Keratinocyte (primary cell): ENCODE results near the gene COL9A3. TPM values are rescaled to one million over a fixed set of nuclear protein-coding genes. Genes with fewer than 3 reads are reported as not detected.

ENCODE experiments used
- DNase-seq: peaks from one replicate; pipeline ENCODE4 v3.0.0-alpha.2; 2011; ENCODE audit warnings: low read depth, missing footprints, low spot score
- FAIRE-seq: peaks from 2 replicates; lab custom pipeline; 2011; peaks lifted over from hg19 to GRCh38; lab: Jason Lieb, UNC
- H2AFZ ChIP-seq: 2 replicates; pipeline ENCODE4 v1.6.0; 2012; ENCODE audit warnings: low read length, control low read depth, inconsistent platforms; ENCODE audit not compliant: control insufficient read depth
- H3K27ac ChIP-seq: 2 replicates; pipeline ENCODE4 v1.5.1; 2011; ENCODE audit warnings: low read length; ENCODE audit not compliant: control insufficient read depth, insufficient read depth
- H3K27me3 ChIP-seq: 3 replicates; pipeline ENCODE4 v1.6.0; 2011; ENCODE audit warnings: low read length; ENCODE audit not compliant: control insufficient read depth, insufficient read depth; ENCODE audit errors: extremely low read depth
- H3K36me3 ChIP-seq, 2 experiments: 2 replicates in 1 of 2; 3 replicates in 1 of 2; pipeline ENCODE4 v1.5.1; 2011; ENCODE audit warnings: low read length in 2 of 2, mild to moderate bottlenecking in 1 of 2; ENCODE audit not compliant: control insufficient read depth in 2 of 2, insufficient read depth in 2 of 2; ENCODE audit errors: extremely low read depth in 1 of 2
- H3K4me1 ChIP-seq: 3 replicates; pipeline ENCODE4 v1.5.1; 2011; ENCODE audit warnings: low read length; ENCODE audit not compliant: control insufficient read depth, insufficient read depth; ENCODE audit errors: extremely low read depth
- H3K4me2 ChIP-seq: 3 replicates; pipeline ENCODE4 v1.6.0; 2011; ENCODE audit warnings: low read depth, low read length; ENCODE audit not compliant: control insufficient read depth, insufficient read depth; ENCODE audit errors: extremely low read depth
- H3K4me3 ChIP-seq, 3 experiments: fragments of 200-600 bp in 1 of 3; sonication (generic) in 1 of 3; 2 replicates in 2 of 3; 3 replicates in 1 of 3; pipeline ENCODE4 v1.5.1; 2011 to 2016; ENCODE audit warnings: low read length in 3 of 3, mild to moderate bottlenecking in 3 of 3, control low read depth in 2 of 3, inconsistent platforms in 1 of 3, low read depth in 1 of 3, mixed read lengths in 1 of 3, mixed run types in 1 of 3, moderate library complexity in 1 of 3; ENCODE audit not compliant: control insufficient read depth in 2 of 3, insufficient read depth in 2 of 3; ENCODE audit errors: extremely low read depth in 1 of 3
- H3K79me2 ChIP-seq: 2 replicates; pipeline ENCODE4 v1.6.0; 2012; ENCODE audit warnings: low read length; ENCODE audit not compliant: control insufficient read depth, insufficient read depth
- H3K9ac ChIP-seq: 3 replicates; pipeline ENCODE4 v1.6.0; 2011; ENCODE audit warnings: low read length; ENCODE audit not compliant: control insufficient read depth, insufficient read depth; ENCODE audit errors: extremely low read depth
- H3K9me1 ChIP-seq: 3 replicates; pipeline ENCODE4 v1.6.0; 2011; ENCODE audit warnings: low read length; ENCODE audit not compliant: control insufficient read depth, insufficient read depth; ENCODE audit errors: extremely low read depth
- H3K9me3 ChIP-seq: 2 replicates; pipeline ENCODE4 v1.5.1; 2012; ENCODE audit warnings: low read depth, low read length; ENCODE audit not compliant: control insufficient read depth
- H4K20me1 ChIP-seq: 3 replicates; pipeline ENCODE4 v1.6.0; 2011; ENCODE audit warnings: low read length; ENCODE audit not compliant: control insufficient read depth, insufficient read depth; ENCODE audit errors: extremely low read depth
- EZH2 ChIP-seq: IDR thresholded peaks from one replicate; pipeline ENCODE4 v1.6.1; 2012; ENCODE audit warnings: inconsistent platforms, mild to moderate bottlenecking, low read length, moderate library complexity
- dilution Hi-C: fragments of 300-500 bp; cut with MboI; formaldehyde crosslinking; loops from one replicate; pipeline ENCODE4 v1.7.0; 2020; ENCODE audit warnings: low sequenced_read_pairs; ENCODE audit not compliant: extremely low pct_ligation_motif_present
- polyA plus RNA-seq, 5 experiments: library from polyadenylated mRNA; depleted of rRNA in 3 of 5; stranded (reverse) in 3 of 5; stranded (forward) in 1 of 5; unstranded in 1 of 5; fragments of >200 nt; gene quantifications; 1 replicate in 1 of 5; 2 replicates in 3 of 5; 3 replicates in 1 of 5; pipeline versions ENCODE4 v1.2.1 to v1.2.3, GENCODE V29; 2011 to 2012; ENCODE audit warnings: missing spikeins in 2 of 5, low read depth in 1 of 5, low replicate concordance in 1 of 5
- TF ChIP-seq, protein P1 (sequence below), 3 experiments: IDR thresholded peaks in 1 of 3; conservative IDR thresholded peaks in 1 of 3; optimal IDR thresholded peaks in 1 of 3; 2 replicates in 2 of 3; 3 replicates in 1 of 3; pipeline versions ENCODE3 to v1.5.1; 2011; ENCODE audit warnings: low read length in 3 of 3, mild to moderate bottlenecking in 3 of 3, moderate library complexity in 2 of 3, control low read depth in 1 of 3, inconsistent platforms in 1 of 3; ENCODE audit not compliant: insufficient read depth in 2 of 3; ENCODE audit errors: extremely low read depth in 1 of 3

COL9A3 gene
- polyA plus RNA-seq, 1 donor (not counting 4 experiments of a cell fraction or from before 2014, with no cell fraction given) = 4.8 TPM

DNA sequence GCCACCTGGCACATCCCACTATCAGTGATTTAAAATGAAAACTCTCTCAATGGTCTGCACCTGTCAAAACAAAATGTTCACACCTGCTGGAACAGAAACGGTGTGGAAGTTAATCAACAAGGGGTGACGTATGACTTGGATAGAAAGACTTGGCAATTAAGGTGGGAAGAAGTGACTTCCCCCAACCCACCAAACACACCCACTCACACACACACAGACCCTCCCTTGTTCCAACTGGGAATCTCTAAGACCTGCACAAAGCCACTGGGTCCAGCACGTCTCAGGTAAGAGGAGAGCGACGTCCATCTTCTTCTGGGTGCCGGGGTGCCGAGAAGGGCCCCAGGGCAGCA, 69.8 kb downstream of the COL9A3 start:
- Histone ChIP-seq H3K4me3 (no peak overlapping the region), H3K9me1 (no peaks in the 10 kb centered on the region), H2AFZ (no peak overlapping the region), H3K9me3 (no peaks in the 10 kb centered on the region), H3K79me2 (no peaks in the 10 kb centered on the region), H3K4me1 (no peaks in the 10 kb centered on the region), H3K9ac (no peak overlapping the region), H4K20me1 (no peaks in the 10 kb centered on the region), H3K27me3 (no peaks in the 10 kb centered on the region), H3K27ac (no peak overlapping the region), H3K4me2 (no peak overlapping the region), H3K36me3 (peaks cover 30 to 33% of the 10 kb centered on the region in 2 experiments)
- DNase-seq = no peak
- dilution Hi-C loops = no loop called here
- no peak for FAIRE-seq
- TF ChIP-seq, protein P1, sequence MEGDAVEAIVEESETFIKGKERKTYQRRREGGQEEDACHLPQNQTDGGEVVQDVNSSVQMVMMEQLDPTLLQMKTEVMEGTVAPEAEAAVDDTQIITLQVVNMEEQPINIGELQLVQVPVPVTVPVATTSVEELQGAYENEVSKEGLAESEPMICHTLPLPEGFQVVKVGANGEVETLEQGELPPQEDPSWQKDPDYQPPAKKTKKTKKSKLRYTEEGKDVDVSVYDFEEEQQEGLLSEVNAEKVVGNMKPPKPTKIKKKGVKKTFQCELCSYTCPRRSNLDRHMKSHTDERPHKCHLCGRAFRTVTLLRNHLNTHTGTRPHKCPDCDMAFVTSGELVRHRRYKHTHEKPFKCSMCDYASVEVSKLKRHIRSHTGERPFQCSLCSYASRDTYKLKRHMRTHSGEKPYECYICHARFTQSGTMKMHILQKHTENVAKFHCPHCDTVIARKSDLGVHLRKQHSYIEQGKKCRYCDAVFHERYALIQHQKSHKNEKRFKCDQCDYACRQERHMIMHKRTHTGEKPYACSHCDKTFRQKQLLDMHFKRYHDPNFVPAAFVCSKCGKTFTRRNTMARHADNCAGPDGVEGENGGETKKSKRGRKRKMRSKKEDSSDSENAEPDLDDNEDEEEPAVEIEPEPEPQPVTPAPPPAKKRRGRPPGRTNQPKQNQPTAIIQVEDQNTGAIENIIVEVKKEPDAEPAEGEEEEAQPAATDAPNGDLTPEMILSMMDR (optimal IDR thresholded peaks at IDR 0.05 in 1 of 3, IDR thresholded peaks at IDR 0.05 in 1 of 3, conservative IDR thresholded peaks at IDR 0.05 in 1 of 3; ENCODE audit: extremely low read depth in 1 of 3, insufficient read depth in 2 of 3, low read length in 3 of 3) = no peak
- no peak for TF ChIP-seq EZH2

GRCh38 chr20:62887152-62887859, 70.5 kb downstream of the COL9A3 start:
- Histone ChIP-seq H2AFZ (no peak overlapping the region), H3K27ac (no peak overlapping the region), H3K9ac (no peak overlapping the region), H3K36me3 (peaks cover 35 to 38% of the 10 kb centered on the region in 2 experiments), H3K4me1 (no peaks in the 10 kb centered on the region), H4K20me1 (no peaks in the 10 kb centered on the region), H3K9me1 (no peaks in the 10 kb centered on the region), H3K9me3 (no peaks in the 10 kb centered on the region), H3K4me3 (no peak overlapping the region), H3K4me2 (no peak overlapping the region), H3K27me3 (no peaks in the 10 kb centered on the region), H3K79me2 (no peaks in the 10 kb centered on the region)
- TF ChIP-seq EZH2 = no peak
- TF ChIP-seq, protein P1 (optimal IDR thresholded peaks at IDR 0.05 in 1 of 3, IDR thresholded peaks at IDR 0.05 in 1 of 3, conservative IDR thresholded peaks at IDR 0.05 in 1 of 3; ENCODE audit: extremely low read depth in 1 of 3, insufficient read depth in 2 of 3, low read length in 3 of 3) = no peak
- no peak for FAIRE-seq
- no peak for DNase-seq
- dilution Hi-C loops = no loop called here
